GM18519 (cell line): Measurements from ENCODE around the gene TBKBP1.

Experiments used
- ATAC-seq: cut with Tn5 transposase; IDR thresholded peaks from one replicate; pipeline ENCODE4 v1.9.1; 2021; ENCODE audit warnings: mild to moderate bottlenecking, moderate library complexity; ENCODE audit not compliant: unreplicated experiment, low FRiP score

Gene TBKBP1, protein sequence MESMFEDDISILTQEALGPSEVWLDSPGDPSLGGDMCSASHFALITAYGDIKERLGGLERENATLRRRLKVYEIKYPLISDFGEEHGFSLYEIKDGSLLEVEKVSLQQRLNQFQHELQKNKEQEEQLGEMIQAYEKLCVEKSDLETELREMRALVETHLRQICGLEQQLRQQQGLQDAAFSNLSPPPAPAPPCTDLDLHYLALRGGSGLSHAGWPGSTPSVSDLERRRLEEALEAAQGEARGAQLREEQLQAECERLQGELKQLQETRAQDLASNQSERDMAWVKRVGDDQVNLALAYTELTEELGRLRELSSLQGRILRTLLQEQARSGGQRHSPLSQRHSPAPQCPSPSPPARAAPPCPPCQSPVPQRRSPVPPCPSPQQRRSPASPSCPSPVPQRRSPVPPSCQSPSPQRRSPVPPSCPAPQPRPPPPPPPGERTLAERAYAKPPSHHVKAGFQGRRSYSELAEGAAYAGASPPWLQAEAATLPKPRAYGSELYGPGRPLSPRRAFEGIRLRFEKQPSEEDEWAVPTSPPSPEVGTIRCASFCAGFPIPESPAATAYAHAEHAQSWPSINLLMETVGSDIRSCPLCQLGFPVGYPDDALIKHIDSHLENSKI

DNA sequence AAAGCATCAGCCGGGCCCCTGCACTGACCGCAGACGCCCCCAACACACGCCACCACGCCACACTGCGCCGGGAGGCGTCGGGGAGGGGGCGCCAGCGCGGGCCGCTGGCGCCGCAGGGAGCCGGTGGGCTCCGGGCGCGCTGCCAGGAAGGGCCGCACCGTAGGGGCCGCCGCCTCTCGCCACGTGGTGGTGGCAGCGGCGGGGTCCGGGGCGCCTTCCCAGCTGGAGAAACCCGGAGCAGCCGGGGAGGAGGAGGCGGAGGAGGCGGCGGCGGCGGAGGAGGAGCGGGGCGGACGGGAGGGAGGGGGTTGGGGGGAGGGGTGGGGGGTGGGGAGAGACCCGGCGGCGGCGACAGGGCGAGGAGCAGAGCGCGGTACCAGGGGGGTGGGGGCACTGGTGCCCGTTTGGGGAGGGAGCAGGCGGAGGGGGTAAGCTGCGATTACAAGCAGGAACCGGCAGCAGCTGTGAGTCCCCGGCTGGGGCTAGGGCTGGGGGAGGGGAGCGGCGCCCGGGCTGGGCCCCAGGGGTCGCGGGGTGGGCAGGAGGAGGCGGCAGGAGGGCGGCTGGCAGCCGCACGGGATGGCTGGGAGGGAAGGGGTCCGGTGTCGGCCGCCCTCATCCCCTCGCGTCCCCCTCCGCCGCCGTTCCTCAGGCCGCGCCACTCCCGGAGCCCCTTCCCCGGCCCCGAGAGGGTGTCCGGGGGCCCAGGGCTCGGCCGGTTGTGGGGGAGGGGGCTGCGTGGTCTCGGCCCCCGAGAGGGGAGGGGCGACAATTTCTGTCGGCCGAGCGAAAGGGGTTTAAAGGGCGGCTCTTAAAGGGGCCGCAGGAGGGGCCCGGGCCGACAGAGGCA is at the start of gene TBKBP1:
TBKBP1 (plus strand) TSS at position 431 of the 850 bp plus-strand sequence. CDS start 1,952 bp downstream, outside the sequence.
- no peak for ATAC-seq

- ATAC-seq = no peak
Observed at GRCh38 chr17:47644324-47644723, 49.6 kb upstream of the TBKBP1 start.

GRCh38 chr17:47649153-47649971 is 44.6 kb upstream of the TBKBP1 start, which contains the start of gene KPNB1:
Gene KPNB1 (plus strand): TSS chr17:47649919. CDS start chr17:47650245, 326 bp downstream.
- peak; percentile 64 for ATAC-seq

- ATAC-seq = no peak
Observed at GRCh38 chr17:47649972-47650524, 43.9 kb upstream of the TBKBP1 start.

GRCh38 chr17:47650525-47651522 is 43.1 kb upstream of the TBKBP1 start:
- peak; percentile 54 for ATAC-seq

DNA sequence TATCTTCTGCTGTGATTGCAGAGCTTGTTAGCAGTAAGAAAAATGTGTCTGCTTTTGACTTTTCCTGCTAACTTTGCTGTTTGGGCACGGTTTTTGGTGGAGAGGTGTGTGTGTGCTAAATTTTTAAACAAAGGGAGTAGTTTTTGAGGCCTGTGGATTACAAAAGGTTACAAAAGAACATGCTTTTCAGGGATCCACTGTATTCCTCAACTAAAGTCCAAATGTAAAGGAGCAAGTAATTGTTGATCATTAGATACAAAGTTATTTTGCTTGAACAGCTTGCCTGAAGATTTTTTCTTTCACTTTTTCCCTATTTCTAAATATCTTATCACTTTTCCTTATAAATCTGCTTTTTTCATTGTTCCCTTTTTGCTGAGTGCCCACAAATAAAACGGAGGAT is 42.3 kb upstream of the TBKBP1 start:
- no peak for ATAC-seq

DNA sequence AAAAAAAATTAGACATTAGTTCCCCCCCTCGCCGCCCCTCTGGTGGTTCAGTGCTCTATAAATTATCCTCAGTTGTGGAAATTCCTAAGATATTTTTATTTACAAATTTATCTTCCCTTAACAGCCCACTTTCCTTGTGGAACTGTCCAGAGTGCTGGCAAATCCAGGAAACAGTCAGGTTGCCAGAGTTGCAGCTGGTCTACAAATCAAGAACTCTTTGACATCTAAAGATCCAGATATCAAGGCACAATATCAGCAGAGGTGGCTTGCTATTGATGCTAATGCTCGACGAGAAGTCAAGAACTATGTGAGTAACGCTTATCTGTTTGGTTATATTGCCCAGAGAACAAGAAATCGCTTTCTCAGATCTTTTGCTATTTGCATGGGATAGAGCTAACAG is 41.4 kb upstream of the TBKBP1 start:
- no peak for ATAC-seq

DNA sequence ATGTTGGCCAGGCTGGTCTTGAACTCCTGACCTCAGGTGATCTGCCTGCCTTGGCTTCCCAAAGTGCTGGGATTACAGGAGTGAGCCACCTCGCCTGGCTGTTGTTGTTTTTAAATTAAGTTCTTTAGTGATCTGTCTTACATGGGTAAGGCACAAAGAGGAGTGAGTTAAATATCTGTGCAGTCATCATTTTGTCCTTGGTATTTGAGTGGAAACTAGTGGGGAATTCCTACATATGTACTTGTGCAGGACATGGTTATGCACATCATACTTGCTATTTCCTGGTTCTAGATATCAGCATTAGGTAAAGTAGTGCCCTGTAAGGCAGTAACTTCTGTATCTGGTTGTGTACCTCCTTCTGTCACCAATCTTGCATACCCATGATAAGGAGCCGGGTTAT is 40.5 kb upstream of the TBKBP1 start:
- ATAC-seq = no peak

DNA sequence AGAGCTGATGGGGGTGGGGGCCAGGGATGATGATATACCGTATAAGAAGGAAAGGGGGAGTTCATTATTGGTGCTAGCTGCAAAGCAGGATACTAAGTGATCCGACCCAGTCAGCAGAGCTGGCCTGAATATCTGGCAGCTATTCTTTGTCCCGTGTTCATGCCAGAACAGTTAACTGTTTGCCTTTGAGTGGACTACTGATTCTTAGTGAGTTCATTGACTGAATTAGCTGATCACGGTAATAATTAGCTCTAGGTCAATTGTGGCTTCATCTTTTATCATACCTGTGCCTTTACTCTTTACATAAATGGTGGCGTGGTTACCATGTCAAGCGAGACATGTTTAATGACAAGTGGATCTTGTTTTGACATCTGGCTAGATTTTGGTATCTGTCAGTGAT is 39.0 kb upstream of the TBKBP1 start:
- ATAC-seq = no peak

DNA sequence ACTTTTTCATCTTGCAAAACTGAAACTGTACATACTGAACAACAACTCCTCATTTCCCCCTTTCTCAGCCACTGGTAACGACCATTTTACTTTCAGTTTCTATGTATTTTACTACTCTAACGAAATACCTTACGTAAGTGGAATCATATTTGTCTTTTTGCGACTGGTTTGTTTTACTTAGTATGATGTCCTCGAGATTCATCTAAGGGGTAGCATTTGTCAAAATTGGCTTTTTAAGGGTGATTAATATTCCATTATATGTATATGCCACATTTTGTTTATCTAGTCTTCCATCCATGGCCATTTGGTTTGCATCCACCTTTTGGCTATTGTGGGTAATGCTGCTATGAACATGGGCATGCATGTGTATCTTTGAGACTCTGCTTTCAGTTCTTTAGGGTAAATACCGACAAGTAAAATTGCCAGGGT is 33.9 kb upstream of the TBKBP1 start:
- ATAC-seq = no peak

GRCh38 chr17:47663912-47664623 is 29.9 kb upstream of the TBKBP1 start:
- no peak for ATAC-seq

- ATAC-seq = no peak
Observed at GRCh38 chr17:47664624-47664941, 29.4 kb upstream of the TBKBP1 start.

GRCh38 chr17:47665655-47666054 is 28.3 kb upstream of the TBKBP1 start:
- no peak for ATAC-seq

GRCh38 chr17:47669081-47669480 is 24.9 kb upstream of the TBKBP1 start:
- ATAC-seq = no peak

- ATAC-seq = no peak
Observed at GRCh38 chr17:47670064-47670463, 23.9 kb upstream of the TBKBP1 start.

GRCh38 chr17:47674499-47674898 is 19.5 kb upstream of the TBKBP1 start:
- no peak for ATAC-seq

DNA sequence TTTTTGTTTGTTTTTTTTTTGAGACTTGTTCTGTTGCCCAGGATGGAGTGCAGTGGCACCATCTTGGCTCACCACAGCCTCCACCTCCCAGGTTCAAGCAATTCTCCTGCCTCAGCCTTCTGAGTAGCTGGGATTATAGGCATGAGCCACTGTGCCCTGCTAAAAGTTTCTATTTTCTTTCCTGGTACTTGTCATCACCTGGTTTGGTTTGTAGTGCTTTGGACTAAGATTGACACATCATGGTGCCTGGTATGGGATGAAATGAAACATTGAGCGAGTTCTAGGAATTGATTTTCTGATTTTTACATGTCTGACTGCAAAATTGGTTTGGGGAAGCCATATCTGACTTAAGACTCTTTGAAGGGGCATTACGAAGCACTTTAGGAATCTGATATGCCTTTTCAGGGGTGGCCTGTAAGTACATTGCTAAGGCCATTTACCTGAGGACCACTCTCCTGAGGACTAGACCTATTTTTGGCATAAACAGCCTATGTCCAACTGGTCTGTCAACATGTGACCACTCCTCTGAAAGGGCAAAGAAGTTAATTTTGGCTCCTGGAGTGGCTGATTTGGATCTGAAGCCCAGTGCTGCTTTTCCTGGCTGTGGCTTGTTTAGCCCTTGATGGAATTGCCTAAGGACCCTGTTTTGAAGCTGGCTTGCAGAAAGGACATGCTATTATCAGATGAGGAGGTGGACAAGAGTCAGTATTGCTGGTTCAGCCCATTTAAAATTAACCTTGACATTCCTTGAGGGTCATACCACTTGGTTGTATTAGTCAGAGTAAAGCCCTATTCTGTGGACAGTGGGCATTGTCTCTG is 18.4 kb upstream of the TBKBP1 start:
- ATAC-seq = no peak

GRCh38 chr17:47676199-47676472 is 17.8 kb upstream of the TBKBP1 start:
- ATAC-seq = no peak
